NCI-H1048 (cell line): Measurements from ENCODE around the gene TSPAN12.

ENCODE experiments used
- DNase-seq: peaks from one replicate; lab custom pipeline; 2025; lab: John Stamatoyannopoulos, UW

TSPAN12 gene

GRCh38 chr7:120842121-120842621 is 15.8 kb downstream of the TSPAN12 start:
- DNase-seq, result no peak

- DNase-seq, result no peak
Measured at GRCh38 chr7:120841608-120842007, 16.3 kb downstream of the TSPAN12 start.

- DNase-seq, result no peak
Measured at GRCh38 chr7:120838281-120838682, 19.7 kb downstream of the TSPAN12 start.

- DNase-seq, result no peak
Measured at GRCh38 chr7:120837599-120837998, 20.3 kb downstream of the TSPAN12 start.

- DNase-seq, result no peak
Measured at GRCh38 chr7:120836556-120837115, 21.3 kb downstream of the TSPAN12 start.

- no peak for DNase-seq
Measured at GRCh38 chr7:120834726-120835125, 23.2 kb downstream of the TSPAN12 start.

GRCh38 chr7:120833546-120833945 is 24.4 kb downstream of the TSPAN12 start:
- DNase-seq, result no peak

- no peak for DNase-seq
Measured at GRCh38 chr7:120832803-120833202, 25.1 kb downstream of the TSPAN12 start.

- DNase-seq, result no peak
Measured at GRCh38 chr7:120831260-120831659, 26.7 kb downstream of the TSPAN12 start.

GRCh38 chr7:120829487-120829886 is 28.5 kb downstream of the TSPAN12 start:
- DNase-seq, result no peak

GRCh38 chr7:120828528-120828927 is 29.4 kb downstream of the TSPAN12 start:
- DNase-seq, result no peak

- no peak for DNase-seq
Measured at GRCh38 chr7:120827371-120828118, 30.4 kb downstream of the TSPAN12 start.

GRCh38 chr7:120825576-120825975 is 32.4 kb downstream of the TSPAN12 start:
- no peak for DNase-seq

- DNase-seq, result no peak
Measured at GRCh38 chr7:120825152-120825551, 32.8 kb downstream of the TSPAN12 start.

GRCh38 chr7:120819861-120820260 is 38.1 kb downstream of the TSPAN12 start:
- no peak for DNase-seq

GRCh38 chr7:120817851-120818250 is 40.1 kb downstream of the TSPAN12 start:
- no peak for DNase-seq

GRCh38 chr7:120814253-120814939 is 43.5 kb downstream of the TSPAN12 start:
- DNase-seq, result no peak

- no peak for DNase-seq
Measured at GRCh38 chr7:120813546-120814252, 44.2 kb downstream of the TSPAN12 start.

GRCh38 chr7:120813089-120813488 is 44.9 kb downstream of the TSPAN12 start:
- no peak for DNase-seq

- DNase-seq, result no peak
Measured at GRCh38 chr7:120809260-120809659, 48.7 kb downstream of the TSPAN12 start.

GRCh38 chr7:120807390-120807789 is 50.6 kb downstream of the TSPAN12 start:
- DNase-seq, result no peak

- DNase-seq, result no peak
Measured at GRCh38 chr7:120806669-120807068, 51.3 kb downstream of the TSPAN12 start.
